Activated B cell treated with CpG ODN at 0.5 μM for 24 hours (primary cell): ENCODE measurements around the gene NAV1. TPM values are rescaled to one million over a fixed set of nuclear protein-coding genes. Genes with fewer than 3 reads are reported as not detected.

ENCODE experiments used
- ATAC-seq: fragments of 200-7000 bp; cut with Tn5 transposase; one replicate; pipeline ENCODE4 v1.10.0; 2021; ENCODE audit warnings: low read depth, mild to moderate bottlenecking, moderate library complexity
- CTCF ChIA-PET: fragments of 350-600 bp; sonication (Branson Sonifier 250); formaldehyde crosslinking; loops from one replicate; lab custom pipeline; 2021; ENCODE audit warnings: antibody characterized with exemption; lab: Charles Lee
- POLR2A ChIA-PET: fragments of 350-600 bp; sonication (Branson Sonifier 250); formaldehyde crosslinking; loops from one replicate; lab custom pipeline; 2021; ENCODE audit warnings: antibody characterized with exemption; lab: Charles Lee
- DNase-seq: peaks from one replicate; pipeline ENCODE4 v3.0.0; 2022
- H3K27ac Mint-ChIP-seq: one replicate; pipeline ENCODE4 v1.8.0; 2020; ENCODE audit warnings: mixed read lengths
- H3K27me3 Mint-ChIP-seq: one replicate; pipeline ENCODE4 v1.8.0; 2021; ENCODE audit warnings: mixed read lengths
- H3K36me3 Mint-ChIP-seq: one replicate; pipeline ENCODE4 v1.8.0; 2021; ENCODE audit warnings: low read depth, mixed read lengths
- H3K4me1 Mint-ChIP-seq: one replicate; pipeline ENCODE4 v1.8.0; 2021; ENCODE audit warnings: mixed read lengths
- H3K4me3 Mint-ChIP-seq: one replicate; pipeline ENCODE4 v1.8.0; 2020; ENCODE audit warnings: mild to moderate bottlenecking, mixed read lengths
- H3K9me3 Mint-ChIP-seq: one replicate; pipeline ENCODE4 v1.8.0; 2020; ENCODE audit warnings: mixed read lengths
- intact Hi-C: fragments of 100-400 bp; cut with micrococcal nuclease; formaldehyde crosslinking; loops from one replicate; pipeline ENCODE4 v1.15.1; 2024
- total RNA-seq: library from RNA; stranded (reverse); gene quantifications from 2 replicates; pipeline ENCODE4 v1.2.3, GENCODE V29; 2022
- TF ChIP-seq, protein P1 (sequence below): fragments of 200-600 bp; IDR thresholded peaks from one replicate; pipeline ENCODE4 v1.8.0; 2022; ENCODE audit warnings: antibody characterized with exemption, mild to moderate bottlenecking

The NAV1 gene
- total RNA-seq, 1 donor from 2014 or later, result 2.0 TPM

DNA sequence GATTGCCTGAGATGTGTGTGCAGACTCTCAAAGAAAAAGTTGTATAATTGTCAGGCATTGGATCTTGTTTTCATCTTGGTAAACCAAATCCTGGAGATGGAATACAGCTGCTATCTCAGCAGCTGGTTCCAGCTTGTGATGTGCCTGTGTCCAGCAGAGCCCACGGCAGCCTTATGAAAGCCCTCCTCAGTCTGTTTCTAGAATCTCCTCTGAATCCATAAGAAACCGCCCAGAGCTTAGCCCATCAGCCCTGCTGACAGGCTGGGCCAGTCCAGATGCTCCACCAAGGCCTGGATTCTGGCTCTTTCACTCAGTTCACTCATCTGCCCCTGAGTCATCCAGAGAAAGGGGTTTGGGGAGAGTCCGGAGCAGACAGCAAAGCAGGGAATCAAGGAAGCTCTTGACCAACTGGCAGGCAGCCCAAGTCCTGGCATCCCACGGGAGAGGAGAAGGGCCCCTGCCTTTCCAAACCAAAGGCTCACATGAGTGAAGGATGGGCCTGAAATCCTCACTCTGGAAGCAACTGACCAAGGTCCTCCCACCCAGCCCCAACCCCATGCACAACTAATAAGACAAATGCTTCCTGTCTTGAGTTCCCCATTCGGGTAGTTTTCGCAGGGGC is 45.7 kb downstream of the NAV1 start:
- Mint-ChIP-seq H3K9me3 (no peaks in the 10 kb centered on the region), H3K27ac (no peak overlapping the region), H3K27me3 (peaks cover 23% of the 10 kb centered on the region), H3K36me3 (no peaks in the 10 kb centered on the region), H3K4me3 (no peak overlapping the region), H3K4me1 (no peaks in the 10 kb centered on the region)
- intact Hi-C loops, result no loop called here
- CTCF ChIA-PET, result no interaction called here
- TF ChIP-seq, protein P1, sequence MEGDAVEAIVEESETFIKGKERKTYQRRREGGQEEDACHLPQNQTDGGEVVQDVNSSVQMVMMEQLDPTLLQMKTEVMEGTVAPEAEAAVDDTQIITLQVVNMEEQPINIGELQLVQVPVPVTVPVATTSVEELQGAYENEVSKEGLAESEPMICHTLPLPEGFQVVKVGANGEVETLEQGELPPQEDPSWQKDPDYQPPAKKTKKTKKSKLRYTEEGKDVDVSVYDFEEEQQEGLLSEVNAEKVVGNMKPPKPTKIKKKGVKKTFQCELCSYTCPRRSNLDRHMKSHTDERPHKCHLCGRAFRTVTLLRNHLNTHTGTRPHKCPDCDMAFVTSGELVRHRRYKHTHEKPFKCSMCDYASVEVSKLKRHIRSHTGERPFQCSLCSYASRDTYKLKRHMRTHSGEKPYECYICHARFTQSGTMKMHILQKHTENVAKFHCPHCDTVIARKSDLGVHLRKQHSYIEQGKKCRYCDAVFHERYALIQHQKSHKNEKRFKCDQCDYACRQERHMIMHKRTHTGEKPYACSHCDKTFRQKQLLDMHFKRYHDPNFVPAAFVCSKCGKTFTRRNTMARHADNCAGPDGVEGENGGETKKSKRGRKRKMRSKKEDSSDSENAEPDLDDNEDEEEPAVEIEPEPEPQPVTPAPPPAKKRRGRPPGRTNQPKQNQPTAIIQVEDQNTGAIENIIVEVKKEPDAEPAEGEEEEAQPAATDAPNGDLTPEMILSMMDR, result no peak
- no peak for DNase-seq
- POLR2A ChIA-PET, result no interaction called here
- no peak for ATAC-seq

GRCh38 chr1:201585093-201585483 is 46.2 kb downstream of the NAV1 start:
- H3K4me1 Mint-ChIP-seq, result no peaks in the 10 kb centered on the region
- intact Hi-C loops, result no loop called here
- H3K36me3 Mint-ChIP-seq, result no peaks in the 10 kb centered on the region
- TF ChIP-seq, protein P1, result no peak
- ChIA-PET CTCF (no interaction called here), POLR2A (no interaction called here)
- no peak for ATAC-seq
- H3K4me3 Mint-ChIP-seq, result no peak overlapping the region
- H3K27me3 Mint-ChIP-seq, result peaks cover 20% of the 10 kb centered on the region
- H3K27ac Mint-ChIP-seq, result no peak overlapping the region
- no peaks in the 10 kb centered on the region for H3K9me3 Mint-ChIP-seq
- DNase-seq, result no peak

- intact Hi-C loops, result no loop called here
- ATAC-seq (no peak), DNase-seq (no peak)
- POLR2A ChIA-PET, result no interaction called here
- H3K4me1 Mint-ChIP-seq, result no peaks in the 10 kb centered on the region
- no peaks in the 10 kb centered on the region for H3K9me3 Mint-ChIP-seq
- no peak overlapping the region for H3K27ac Mint-ChIP-seq
- peaks cover 17% of the 10 kb centered on the region for H3K27me3 Mint-ChIP-seq
- no peaks in the 10 kb centered on the region for H3K36me3 Mint-ChIP-seq
- CTCF ChIA-PET, result no interaction called here
- TF ChIP-seq, protein P1, result no peak
- no peak overlapping the region for H3K4me3 Mint-ChIP-seq
These were observed 47.0 kb downstream of the NAV1 start for GRCh38 chr1:201585901-201586300.

GRCh38 chr1:201586806-201587205 is 47.9 kb downstream of the NAV1 start:
- H3K27ac Mint-ChIP-seq, result no peak overlapping the region
- H3K9me3 Mint-ChIP-seq, result no peaks in the 10 kb centered on the region
- peaks cover 14% of the 10 kb centered on the region for H3K27me3 Mint-ChIP-seq
- H3K36me3 Mint-ChIP-seq, result no peaks in the 10 kb centered on the region
- ChIA-PET POLR2A (no interaction called here), CTCF (no interaction called here)
- intact Hi-C loops, result no loop called here
- TF ChIP-seq, protein P1, result no peak
- no peaks in the 10 kb centered on the region for H3K4me1 Mint-ChIP-seq
- ATAC-seq (no peak), DNase-seq (no peak)
- no peak overlapping the region for H3K4me3 Mint-ChIP-seq

- Mint-ChIP-seq H3K4me1 (no peaks in the 10 kb centered on the region), H3K27me3 (peaks cover 14% of the 10 kb centered on the region), H3K27ac (no peak overlapping the region), H3K36me3 (no peaks in the 10 kb centered on the region), H3K4me3 (no peak overlapping the region), H3K9me3 (no peaks in the 10 kb centered on the region)
- intact Hi-C loops, result no loop called here
- ChIA-PET CTCF (no interaction called here), POLR2A (no interaction called here)
- ATAC-seq (no peak), DNase-seq (no peak)
- TF ChIP-seq, protein P1, result no peak
These were observed 48.8 kb downstream of the NAV1 start for GRCh38 chr1:201587729-201588128.

Other genes starting within 250 kb of the NAV1 start
- gene TNNT2, start 161.4 kb upstream of the NAV1 start, total RNA-seq, result not detected in 2 replicates
- gene LAD1, start 139.8 kb upstream of the NAV1 start, total RNA-seq, result 0.10 TPM in 1 of 2 replicates, not detected in the other
- gene TNNI1, start 117.4 kb upstream of the NAV1 start, total RNA-seq, result not detected in 2 replicates
- gene PHLDA3, start 69.9 kb upstream of the NAV1 start, total RNA-seq, result 0.18 TPM in 1 of 2 replicates, not detected in the other
- 29.0 and 29.5 TPM in 2 replicates for gene CSRP1, start 32.0 kb upstream of the NAV1 start, total RNA-seq